IMR-90 (cell line): Measurements from ENCODE around the gene DCDC2B. TPM values are rescaled to one million over a fixed set of nuclear protein-coding genes. Genes with fewer than 3 reads are reported as not detected.

Experiments used
- POLR2A ChIP-seq: IDR thresholded peaks from 2 replicates; pipeline ENCODE4 v1.6.1; 2012; ENCODE audit warnings: mild to moderate bottlenecking, low read depth, low read length
- polyA plus RNA-seq, 3 experiments: library from polyadenylated mRNA; depleted of rRNA; stranded (reverse); fragments of >200 nt; gene quantifications; 2 replicates each; pipeline ENCODE4 v1.2.3, GENCODE V29; 2012; ENCODE audit warnings: low replicate concordance in 1 of 3
- total RNA-seq: library from RNA; depleted of rRNA; stranded (reverse); fragments of >200 nt; gene quantifications from 2 replicates; pipeline ENCODE4 v1.2.3, GENCODE V29; 2012
- TF ChIP-seq, protein P1 (sequence below): fragments of 150-350 bp; IDR thresholded peaks from 2 replicates; pipeline ENCODE4 v1.6.1; 2016; ENCODE audit warnings: low read depth, mild to moderate bottlenecking, low read length, moderate library complexity, borderline replicate concordance

The DCDC2B gene
- total and polyA plus RNA-seq, 2 of the 4 experiments (the other 2 are of a cell fraction): not detected

GRCh38 chr1:32200226-32201010 is 8.5 kb upstream of the DCDC2B start, which contains the start of gene CCDC28B (continued):
- TF ChIP-seq, protein P1, sequence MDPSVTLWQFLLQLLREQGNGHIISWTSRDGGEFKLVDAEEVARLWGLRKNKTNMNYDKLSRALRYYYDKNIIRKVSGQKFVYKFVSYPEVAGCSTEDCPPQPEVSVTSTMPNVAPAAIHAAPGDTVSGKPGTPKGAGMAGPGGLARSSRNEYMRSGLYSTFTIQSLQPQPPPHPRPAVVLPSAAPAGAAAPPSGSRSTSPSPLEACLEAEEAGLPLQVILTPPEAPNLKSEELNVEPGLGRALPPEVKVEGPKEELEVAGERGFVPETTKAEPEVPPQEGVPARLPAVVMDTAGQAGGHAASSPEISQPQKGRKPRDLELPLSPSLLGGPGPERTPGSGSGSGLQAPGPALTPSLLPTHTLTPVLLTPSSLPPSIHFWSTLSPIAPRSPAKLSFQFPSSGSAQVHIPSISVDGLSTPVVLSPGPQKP: no peak
- peak; percentile 77; the same call in 1 of the 2 replicates for TF ChIP-seq POLR2A
